GM21526 (cell line): ENCODE measurements around the gene TP53INP2.
"Not testable (repeated sequence)": the region's sequence is repeated elsewhere in the genome, so short reads cannot be mapped to it uniquely, and the experiment has no call there.

Experiments used
- ATAC-seq: cut with Tn5 transposase; IDR thresholded peaks from one replicate; pipeline ENCODE4 v1.9.1; 2021; ENCODE audit warnings: moderate library complexity; ENCODE audit not compliant: unreplicated experiment, low FRiP score

TP53INP2 gene

DNA sequence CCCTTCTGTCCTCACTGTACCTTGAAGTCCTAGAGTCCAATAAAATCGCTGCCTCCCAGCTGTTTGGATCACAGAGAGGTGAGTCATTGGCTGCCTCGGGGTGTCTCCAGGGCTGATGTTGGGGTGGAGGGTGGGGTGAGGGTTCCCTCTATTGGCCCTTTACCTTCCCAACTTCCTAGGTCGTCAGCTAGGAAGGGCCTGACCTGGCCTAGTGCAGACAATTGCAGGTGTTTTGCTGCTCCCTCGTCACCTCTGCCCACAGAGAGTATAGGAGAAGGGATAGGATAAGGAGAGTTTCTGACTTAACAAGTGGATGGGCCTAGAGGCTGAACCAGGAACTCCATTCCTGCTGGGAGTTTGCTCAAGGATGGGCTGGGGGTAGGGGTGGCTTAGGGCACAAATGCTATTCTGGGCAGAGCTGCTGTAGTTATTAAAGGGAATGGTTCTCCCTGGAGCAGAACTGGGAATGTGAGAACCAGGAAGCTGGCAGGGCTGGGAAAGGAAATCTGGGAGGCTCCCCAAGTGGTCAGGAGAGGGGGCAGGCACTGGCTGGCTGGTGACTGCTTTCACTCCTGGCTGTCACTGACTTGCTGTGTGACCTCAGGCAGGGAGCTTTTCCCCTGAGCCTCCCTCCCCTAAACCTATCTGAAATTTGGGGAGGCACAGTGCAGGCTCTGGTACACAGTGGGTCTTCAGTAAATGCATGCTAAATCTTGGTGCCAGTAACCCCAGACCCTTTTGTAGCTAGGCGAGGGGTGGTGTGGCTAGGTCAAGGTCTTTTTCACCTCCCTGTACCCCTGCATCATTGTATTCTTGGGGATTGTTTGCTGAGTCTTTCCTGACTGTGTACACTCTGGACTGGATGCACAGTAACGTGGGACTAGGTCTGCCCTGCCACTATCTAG lies 1.5 kb downstream of the TP53INP2 start:
- ATAC-seq = no peak

DNA sequence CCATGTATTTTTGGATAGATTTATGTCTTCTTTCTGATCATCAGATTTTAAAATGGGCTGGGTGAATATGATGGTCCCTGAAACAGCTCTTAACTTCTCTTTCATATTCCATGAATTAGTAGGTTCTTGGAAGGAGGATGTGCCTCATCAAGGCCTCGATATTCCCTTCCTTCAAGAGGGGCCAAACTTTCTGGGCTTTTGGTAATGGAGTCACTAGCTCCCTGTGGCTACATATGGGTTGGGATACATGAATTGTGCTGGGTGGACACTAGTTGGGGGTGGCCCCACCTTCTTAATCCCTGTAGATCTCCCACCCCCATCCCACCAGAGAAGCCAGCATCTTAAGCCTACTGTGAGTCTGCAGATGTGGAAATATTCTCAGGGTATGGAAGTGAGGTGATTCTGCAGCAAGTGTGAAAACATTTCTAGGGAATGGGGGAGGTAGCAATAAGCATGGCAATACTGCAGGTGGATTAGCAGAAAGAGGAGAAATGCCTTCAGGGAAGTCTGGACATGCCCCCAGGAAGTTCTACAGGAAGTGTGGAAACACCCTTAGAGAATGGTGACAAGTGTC lies 2.2 kb downstream of the TP53INP2 start:
- ATAC-seq = no peak

DNA sequence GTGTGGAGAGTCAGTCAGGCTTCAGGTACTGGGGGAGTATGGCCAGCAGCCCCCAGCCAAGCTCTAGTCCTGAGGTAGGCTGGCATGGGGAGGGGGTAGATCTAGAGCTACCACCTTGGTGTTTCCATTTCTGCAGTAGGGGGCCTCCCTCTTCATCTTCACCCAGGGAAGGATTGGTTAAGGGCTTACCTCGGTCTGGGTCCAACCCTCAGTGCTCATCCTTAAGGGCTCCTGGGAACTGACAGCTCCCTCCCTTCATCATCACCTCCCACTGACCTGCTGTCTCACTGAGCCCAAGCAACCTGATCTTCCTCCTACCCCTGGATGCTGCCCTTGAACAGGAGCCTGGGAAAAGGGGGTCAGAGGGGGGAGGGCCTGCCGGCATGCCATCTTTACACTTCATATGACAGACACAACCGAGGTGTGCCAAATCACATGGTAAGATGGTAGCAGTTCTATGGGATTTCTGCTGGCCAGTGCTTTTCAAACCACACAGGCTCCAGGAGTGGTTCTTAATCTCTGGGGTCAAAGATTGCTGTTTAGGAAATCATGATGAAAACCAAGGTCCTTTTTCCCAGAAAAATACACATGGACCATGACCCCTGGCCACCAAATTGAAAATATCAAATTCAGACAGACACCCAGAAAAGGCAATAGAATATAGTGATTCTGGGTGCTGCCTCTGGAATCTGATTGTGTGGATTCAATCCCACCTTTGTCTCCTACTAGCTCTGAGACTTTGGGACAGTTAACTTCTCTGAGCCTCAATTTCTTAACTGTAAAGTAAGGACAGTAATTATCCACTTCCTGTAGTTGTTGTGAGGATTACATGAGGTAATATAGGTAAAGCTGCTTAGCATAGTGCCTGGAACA lies 3.0 kb downstream of the TP53INP2 start:
- no peak for ATAC-seq

DNA sequence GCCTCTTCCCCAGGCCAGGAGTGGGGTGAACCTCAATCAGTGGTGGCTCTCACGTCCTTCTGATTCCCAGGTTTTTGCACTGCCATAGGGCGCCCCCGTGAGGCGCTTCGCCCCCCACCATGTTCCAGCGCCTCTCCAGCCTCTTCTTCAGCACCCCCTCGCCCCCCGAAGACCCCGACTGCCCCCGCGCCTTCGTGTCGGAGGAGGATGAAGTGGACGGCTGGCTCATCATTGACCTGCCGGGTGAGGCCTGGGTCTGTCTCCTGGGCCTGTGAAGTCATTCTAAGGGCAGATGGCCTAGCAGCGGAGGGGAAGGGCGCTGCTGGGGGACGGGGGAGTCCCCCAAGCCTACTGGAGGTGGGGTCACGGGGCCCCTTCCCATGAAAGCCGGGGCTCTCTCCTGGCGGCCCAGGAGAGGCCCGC lies 4.5 kb downstream of the TP53INP2 start:
- ATAC-seq = peak; percentile 0

DNA sequence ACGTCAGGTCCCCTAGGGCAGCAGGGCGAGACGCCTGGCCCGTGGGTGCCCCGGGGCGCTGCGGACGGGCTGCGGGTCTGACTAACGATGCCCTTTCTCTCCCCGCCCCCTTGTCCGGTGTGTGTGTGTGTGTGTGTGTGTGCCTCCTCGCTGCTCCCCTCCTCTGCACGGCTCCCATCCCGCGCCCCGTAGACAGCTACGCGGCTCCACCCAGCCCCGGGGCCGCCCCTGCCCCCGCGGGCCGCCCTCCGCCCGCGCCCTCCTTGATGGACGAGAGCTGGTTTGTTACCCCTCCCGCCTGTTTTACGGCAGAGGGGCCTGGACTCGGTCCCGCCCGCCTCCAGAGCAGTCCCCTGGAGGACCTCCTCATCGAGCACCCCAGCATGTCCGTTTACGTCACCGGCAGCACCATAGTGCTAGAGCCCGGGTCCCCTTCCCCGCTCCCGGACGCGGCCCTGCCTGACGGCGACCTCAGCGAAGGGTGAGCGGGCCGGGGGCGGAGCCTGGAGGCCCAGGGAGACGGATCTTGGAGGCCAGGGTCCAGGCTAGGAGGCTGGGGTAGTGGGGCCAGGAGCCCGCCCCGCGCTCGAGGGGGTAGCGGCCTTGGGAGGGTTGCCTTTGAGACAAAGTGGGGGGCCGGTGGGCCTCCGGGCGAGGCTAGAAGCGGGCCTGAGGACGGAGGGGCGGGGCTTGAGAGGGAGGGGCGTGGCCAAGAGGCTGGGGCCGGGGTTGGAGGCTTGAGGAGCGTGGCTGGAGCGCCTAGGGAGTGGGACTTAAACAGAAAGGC lies 5.1 kb downstream of the TP53INP2 start:
- peak; percentile 39 for ATAC-seq

DNA sequence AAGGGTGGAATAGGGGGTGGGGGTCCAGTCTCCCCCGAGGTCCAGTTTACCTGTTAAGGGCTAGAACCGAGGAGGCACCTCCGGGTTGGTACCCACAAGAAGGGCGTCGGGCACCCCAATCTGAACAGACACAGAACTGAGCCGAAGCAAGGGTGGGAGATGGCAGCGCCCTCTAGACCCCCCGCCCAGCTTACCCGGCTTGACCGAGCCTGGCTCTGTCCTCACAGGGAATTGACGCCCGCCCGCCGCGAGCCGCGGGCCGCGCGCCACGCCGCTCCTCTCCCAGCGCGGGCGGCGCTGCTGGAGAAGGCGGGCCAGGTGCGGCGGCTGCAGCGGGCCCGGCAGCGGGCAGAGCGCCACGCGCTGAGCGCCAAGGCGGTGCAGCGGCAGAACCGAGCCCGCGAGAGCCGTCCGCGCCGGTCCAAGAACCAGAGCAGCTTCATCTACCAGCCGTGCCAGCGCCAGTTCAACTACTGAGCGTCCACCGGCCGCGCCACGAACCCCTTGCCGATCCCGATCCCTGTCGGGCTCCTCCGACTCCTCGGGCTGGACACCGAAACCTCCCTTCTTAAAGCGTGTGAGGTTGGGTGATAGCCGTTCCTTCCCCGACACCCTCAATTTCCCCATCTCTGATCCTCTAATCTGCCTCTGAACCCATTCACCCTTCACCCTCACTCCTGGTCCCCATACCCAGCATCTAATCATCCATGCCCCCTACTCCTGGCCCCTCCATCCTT lies 5.9 kb downstream of the TP53INP2 start:
- ATAC-seq = peak; percentile 30

DNA sequence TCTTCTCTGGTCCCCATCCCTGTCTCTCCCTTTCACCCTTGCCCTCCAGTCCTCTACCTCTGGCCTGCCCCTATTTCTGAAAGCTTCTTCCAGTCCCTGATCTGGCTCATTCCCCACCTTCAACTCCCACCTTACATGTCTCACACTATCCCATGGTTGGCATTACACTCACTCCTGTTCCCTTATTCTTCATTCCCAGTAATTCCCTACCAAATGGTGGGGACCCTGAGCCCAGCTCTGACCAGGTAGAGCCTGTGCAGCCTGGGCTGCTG lies 6.4 kb downstream of the TP53INP2 start:
- ATAC-seq = no peak

DNA sequence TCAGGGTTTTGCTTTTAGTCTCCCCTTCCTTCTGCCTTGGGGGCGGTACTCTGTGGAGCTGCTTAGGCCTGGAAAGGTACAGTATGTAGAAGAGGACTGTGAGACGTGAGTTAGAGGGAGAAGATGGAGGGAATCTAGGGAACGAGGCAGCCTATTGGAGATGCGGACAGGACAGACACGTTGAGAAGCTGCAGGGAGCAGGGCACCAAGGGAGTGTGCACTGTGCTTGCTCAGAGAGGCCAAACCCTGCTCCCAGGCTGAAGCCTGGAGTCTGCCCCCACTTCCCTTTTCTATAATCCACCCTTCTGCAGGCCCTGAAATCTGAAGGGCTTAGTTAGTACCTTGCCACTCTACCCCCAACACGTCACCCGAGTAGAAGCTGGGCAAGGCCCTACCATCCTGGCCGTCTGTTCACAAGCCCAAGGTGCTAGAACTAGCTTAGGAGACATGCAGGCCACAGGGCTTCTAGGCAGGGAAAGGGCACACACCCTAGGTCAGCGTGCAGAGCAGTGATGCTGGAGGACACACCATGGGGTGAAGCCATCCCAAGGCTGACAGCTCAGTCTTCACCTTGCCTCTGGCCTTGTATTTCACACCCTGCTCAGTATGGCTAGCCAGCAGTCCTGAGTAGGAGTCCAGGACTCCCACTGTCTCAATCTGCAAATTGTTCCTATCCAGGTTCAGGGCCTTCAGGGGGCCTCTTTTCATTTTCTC lies 6.9 kb downstream of the TP53INP2 start:
- ATAC-seq = no peak

DNA sequence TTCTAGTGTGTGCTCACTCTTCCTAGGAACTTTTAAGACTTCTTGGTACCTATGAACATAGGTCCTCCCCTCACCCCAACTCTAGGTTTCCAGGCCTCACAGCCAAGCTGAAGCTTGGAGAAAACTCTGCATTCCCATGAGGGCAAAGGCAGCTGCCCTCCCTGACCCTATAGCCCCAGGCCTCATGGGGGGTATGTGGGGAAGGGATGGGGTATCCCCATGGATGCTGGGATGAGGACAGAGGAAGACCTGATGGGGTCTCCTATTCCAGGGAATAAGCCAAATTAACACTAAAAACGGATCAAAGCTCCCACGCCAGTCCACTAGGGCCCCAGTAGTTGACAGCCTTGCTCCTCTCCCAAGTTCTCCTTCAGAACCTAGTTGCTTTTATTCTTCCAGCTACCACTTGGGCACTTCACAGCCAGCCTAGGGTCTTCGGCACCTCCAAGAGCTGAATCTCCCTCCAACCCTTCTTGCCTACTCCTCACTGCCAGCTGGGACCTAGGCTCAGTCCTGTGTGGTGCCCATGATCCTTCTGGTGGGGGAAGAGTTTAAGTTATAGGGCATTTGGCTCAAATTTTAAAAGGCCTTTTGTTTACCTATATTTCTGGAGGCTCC lies 7.8 kb downstream of the TP53INP2 start:
- ATAC-seq = no peak

DNA sequence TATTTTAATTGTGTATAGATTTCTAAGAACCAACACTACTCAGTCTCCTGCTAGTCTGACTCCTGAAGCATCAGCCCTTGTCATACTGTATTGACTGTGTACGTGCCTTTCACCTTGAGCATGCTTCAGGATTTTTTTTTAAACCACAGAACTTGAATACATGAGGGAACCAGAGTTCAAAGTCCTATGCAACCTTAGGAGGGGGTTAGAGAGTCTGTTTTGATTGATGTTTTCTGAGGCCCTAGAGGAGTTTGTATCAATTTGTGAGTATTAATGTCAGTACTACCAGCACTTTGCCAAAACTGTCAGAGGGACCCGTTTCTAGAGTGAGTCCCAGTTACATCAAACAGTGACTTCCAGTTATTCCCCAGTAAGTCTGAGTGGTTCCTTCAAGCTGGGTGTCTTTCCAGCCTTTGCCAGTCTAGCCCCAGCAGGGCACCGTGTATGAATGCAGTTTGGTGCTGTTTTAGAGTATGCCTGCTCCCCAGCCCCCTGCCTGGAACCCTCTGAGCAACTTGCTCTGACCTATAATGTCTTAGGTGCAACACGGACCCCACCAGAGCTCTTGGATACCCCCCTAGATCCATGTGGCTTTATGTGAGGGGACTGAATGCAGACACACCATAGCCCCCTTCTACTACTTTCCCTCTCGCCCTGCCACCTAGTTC lies 8.5 kb downstream of the TP53INP2 start:
- ATAC-seq = no peak

DNA sequence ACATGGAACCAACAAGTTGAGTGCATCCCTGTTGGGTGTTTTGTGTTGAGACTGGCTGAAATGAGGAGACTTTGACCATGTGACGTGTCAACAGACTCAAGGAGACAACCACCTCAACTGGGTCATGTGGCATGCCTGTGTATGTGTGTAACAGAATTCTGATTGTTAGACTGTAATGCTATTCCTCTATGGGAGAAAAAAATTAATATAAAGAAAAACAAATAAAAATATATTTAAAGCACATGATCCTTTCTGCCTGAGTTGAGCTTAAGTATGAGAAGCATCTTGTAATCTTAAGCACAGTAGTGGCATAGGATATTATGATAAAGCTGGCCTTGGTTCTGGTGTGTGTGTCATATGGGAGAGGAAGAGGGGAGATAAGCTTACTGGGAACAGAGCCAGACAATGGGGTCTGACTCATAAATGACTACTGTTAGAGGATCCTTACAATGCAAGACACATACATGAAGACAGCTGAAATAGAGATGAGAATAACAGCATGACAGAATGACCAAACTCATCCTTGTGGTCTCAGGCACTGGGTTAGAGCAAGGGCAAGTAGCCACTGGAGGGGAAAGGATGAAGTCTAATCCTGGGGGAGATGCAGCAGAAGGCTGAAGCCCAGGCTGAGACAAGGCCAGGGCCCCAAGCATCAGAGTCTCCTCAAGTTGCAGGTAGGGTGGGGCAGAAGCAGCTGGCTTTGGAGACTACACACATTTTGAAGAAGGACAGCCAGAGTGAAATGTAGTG lies 9.2 kb downstream of the TP53INP2 start:
- ATAC-seq = no peak

DNA sequence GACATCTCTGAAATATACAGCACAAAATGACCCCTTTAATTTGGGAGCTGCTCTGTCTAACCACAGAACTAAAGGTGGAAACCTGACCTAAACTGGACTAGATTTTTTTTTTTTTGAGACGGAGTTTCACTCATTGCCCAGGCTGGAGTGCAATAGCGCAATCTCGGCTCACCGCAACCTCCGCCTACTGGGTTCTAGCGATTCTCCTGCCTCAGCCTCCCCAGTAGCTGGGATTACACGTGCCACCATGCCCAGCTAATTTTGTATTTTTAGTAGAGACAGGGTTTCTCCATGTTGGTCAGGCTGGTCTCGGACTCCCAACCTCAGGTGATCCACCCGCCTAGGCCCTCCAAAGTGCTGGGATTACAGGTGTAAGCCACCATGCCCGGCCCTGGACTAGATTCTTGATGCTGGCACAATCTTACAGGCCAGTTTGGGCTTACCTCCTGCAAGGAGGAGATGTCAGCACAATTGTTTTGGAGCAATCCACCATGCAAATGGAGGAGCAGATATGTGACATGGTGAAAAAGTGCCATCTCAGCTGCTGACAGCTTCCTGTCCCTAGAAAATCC lies 9.9 kb downstream of the TP53INP2 start:
- ATAC-seq = not testable (repeated sequence)

DNA sequence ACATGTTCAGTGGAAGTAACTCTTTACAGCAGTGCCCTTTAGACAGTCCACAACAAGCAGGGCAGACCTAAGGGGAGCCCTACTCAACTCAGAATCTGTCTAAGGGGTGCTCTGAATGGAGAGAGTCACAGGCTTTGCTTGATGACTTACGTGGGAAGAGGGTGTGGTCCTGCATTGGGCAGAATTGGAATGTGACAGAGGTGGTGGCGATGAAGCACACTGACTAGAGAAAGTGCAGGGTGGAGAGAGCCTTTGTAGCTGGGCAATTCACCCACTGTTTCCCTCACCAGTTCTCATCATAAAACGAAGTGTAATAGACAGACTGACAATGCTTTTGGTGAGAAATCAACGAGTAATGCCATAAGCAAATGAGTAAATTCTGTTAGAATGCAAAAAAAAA lies 11.2 kb downstream of the TP53INP2 start:
- no peak for ATAC-seq

DNA sequence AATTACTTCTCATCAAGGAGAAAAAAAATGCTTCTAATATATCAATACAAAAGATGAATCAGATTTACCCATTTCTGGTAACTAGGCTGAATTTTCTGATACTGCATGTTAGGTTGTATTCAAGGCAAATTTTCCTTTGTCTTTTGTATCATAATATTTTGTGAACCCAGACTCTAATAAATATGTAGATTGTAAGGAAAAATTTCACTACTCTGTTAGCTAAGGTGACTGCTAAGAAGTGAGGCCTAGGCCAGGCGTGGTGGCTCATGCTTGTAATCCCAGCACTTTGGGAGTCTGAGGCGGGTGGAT lies 12.7 kb downstream of the TP53INP2 start:
- ATAC-seq = no peak

DNA sequence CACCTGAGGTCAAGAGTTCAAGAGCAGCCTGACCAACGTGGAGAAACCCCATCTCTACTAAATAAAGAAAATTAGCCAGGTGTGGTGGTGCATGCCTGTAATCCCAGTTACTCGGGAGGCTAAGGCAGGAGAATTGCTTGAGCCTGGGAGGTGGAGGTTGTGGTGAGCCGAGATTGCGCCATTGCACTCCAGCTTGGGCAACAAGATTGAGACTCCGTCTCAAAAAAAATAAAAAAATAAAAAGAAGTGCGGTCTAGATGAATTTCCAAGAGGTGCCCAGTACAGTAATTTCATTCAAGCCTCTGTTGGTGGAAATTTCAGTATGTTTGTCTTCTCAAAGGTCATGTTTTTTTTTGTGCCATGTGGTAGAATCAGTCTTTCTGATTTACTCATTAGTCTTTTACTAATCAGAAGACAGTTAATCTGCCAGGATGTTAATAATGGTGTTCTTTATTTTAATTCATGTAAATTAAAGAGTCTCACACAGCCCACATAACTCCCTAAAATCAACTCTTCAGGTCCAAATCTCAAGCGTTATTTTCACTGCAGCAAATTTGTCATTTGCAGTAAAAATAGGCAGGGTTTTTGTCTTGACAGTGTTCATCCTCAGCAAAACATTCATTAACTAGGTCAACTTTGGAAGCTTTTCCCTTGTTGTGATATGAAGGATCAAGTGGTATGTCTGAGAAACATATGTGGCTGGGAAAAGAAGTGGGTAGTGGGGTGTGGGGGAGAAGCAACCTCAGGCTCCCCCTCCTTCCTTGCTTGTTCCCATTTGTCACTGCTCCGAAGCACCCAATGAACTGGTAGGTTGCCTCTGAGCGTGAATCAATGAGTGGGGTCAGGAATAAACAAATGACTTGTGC lies 13.3 kb downstream of the TP53INP2 start:
- no peak for ATAC-seq

DNA sequence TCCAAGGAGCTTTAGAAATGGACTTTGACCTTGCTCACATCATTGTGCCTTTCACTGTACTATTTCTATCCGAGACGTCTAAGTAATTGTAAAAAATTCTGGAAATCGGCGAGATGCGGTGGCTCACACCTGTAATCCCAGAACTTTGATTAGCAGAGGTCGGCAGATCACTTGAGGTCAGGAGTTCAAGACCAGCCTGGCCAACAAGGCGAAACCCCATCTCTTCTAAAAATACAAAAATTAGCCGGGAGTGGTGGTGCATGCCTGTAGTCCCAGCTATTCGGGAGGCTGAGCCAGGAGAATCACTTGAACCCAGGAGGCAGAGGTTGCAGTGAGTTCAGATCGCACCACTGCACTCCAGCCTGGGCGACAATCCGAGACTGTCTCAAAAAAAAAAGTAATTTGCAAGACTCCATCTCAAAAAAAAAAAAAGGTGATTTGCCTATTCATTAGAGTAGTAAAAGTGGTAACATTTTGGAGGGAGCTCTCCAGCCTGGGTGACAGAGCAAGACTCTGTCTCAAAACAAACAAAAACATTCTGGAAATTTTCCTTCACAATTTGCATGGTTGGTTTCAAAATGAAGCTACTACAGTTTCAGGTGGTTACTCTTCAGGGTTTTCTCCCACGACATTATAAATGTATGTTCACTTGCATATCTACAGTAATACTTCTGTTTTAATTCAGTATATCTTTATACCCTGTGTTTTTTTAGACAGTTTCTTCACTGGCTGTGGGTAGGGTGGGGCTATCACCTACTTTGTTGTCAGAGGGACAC lies 15.3 kb downstream of the TP53INP2 start:
- peak; percentile 65 for ATAC-seq
